Duodenal mucosa (tissue), 2 donors: ENCODE data around the gene BNC2.

Experiments used
- H3K27ac ChIP-seq: one replicate; pipeline ENCODE4 v1.7.0; 2013; ENCODE audit warnings: low read depth, low read length
- H3K27me3 ChIP-seq, 2 donors: one replicate each; pipeline ENCODE4 v1.7.0; 2013; ENCODE audit warnings: low read length in 2 of 2, control low read depth in 1 of 2; ENCODE audit not compliant: insufficient read depth in 2 of 2, control insufficient read depth in 1 of 2
- H3K36me3 ChIP-seq, 2 donors: one replicate each; pipeline ENCODE4 v1.7.0; 2013; ENCODE audit warnings: low read length in 2 of 2, control low read depth in 1 of 2; ENCODE audit not compliant: insufficient read depth in 2 of 2, control insufficient read depth in 1 of 2
- H3K4me1 ChIP-seq, 2 donors: one replicate each; pipeline ENCODE4 v1.7.0; 2013; ENCODE audit warnings: low read length in 2 of 2, control low read depth in 1 of 2; ENCODE audit not compliant: insufficient read depth in 2 of 2, control insufficient read depth in 1 of 2
- H3K4me3 ChIP-seq, 2 donors: one replicate each; pipeline ENCODE4 v1.7.0; 2013; ENCODE audit warnings: low read length in 2 of 2, low read depth in 1 of 2
- H3K9ac ChIP-seq, 2 donors: one replicate each; pipeline ENCODE4 v1.7.0; 2013; ENCODE audit warnings: low read length in 2 of 2, low read depth in 1 of 2
- H3K9me3 ChIP-seq, 2 donors: one replicate each; pipeline ENCODE4 v1.7.0; 2013; ENCODE audit warnings: low read length in 2 of 2, control low read depth in 1 of 2; ENCODE audit not compliant: control insufficient read depth in 1 of 2

Gene BNC2

DNA sequence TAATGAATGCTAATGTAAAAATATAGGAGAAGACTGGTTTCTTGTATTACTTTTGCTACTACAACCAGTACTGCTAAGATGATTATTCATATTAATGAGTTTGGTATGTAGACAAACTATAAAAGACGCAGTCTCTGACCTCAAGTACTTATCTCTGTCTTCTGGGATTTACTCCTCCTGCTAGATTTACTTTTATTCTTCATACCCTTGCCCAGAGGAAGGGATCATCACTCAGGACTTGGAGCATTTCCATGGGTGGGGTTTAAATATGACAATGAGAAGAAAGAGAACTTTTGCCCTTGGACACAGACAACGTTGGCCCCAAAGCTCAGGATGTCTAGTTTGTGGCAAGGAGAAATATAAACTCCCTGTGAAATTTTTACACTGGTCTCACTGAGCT is 126.1 kb downstream of the BNC2 start:
- Histone ChIP-seq H3K4me3 (no peak overlapping the region), H3K4me1 (no peaks in the 10 kb centered on the region), H3K27me3 (no peaks in the 10 kb centered on the region), H3K36me3 (no peaks in the 10 kb centered on the region), H3K9ac (no peak overlapping the region), H3K27ac (no peak overlapping the region), H3K9me3 (no peaks in the 10 kb centered on the region)

GRCh38 chr9:16743375-16743774 is 127.1 kb downstream of the BNC2 start:
- Histone ChIP-seq H3K27me3 (no peaks in the 10 kb centered on the region), H3K9ac (no peak overlapping the region), H3K4me1 (no peaks in the 10 kb centered on the region), H3K4me3 (no peak overlapping the region), H3K9me3 (no peaks in the 10 kb centered on the region), H3K36me3 (no peaks in the 10 kb centered on the region), H3K27ac (no peak overlapping the region)

- H3K4me3 ChIP-seq = no peak overlapping the region
- no peak overlapping the region for H3K27ac ChIP-seq
- H3K9ac ChIP-seq = no peak overlapping the region
- no peaks in the 10 kb centered on the region for H3K4me1 ChIP-seq
- no peaks in the 10 kb centered on the region for H3K36me3 ChIP-seq
- H3K9me3 ChIP-seq = no peaks in the 10 kb centered on the region
- peaks cover 0 to 5% of the 10 kb centered on the region in 2 donors for H3K27me3 ChIP-seq
These were observed 135.5 kb downstream of the BNC2 start for GRCh38 chr9:16735001-16735400.

DNA sequence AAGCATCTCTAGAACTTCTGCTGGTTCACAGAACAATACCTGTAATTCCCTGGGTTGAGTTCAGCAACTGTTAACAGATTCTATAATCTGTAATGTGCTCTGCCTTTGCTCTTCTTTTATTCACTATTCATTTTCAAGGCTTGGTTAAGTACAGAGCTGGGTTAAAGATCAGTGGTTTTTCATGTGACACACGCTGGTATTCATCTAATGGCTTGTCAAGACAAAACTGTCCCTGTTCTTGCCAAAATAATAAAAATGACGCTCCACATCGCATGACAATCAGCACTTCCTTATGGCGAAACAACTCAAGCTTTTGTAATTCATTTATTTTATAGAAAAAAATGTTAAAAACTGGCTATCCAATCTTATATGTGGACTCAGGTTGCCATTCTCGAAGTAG is 137.9 kb downstream of the BNC2 start:
- Histone ChIP-seq H3K36me3 (no peaks in the 10 kb centered on the region), H3K9ac (no peak overlapping the region), H3K4me1 (no peaks in the 10 kb centered on the region), H3K9me3 (no peaks in the 10 kb centered on the region), H3K4me3 (no peak overlapping the region), H3K27ac (no peak overlapping the region), H3K27me3 (peaks cover 7 to 15% of the 10 kb centered on the region in 2 donors)

- H3K4me1 ChIP-seq = no peaks in the 10 kb centered on the region
These were observed 140.3 kb downstream of the BNC2 start for GRCh38 chr9:16730162-16730561.

GRCh38 chr9:16729651-16730050 is 140.8 kb downstream of the BNC2 start:
- no peak overlapping the region for H3K4me3 ChIP-seq
- H3K4me1 ChIP-seq = no peaks in the 10 kb centered on the region
- peaks cover 15 to 25% of the 10 kb centered on the region in 2 donors for H3K27me3 ChIP-seq
- no peaks in the 10 kb centered on the region for H3K9me3 ChIP-seq
- H3K27ac ChIP-seq = no peak overlapping the region
- no peak overlapping the region for H3K9ac ChIP-seq
- H3K36me3 ChIP-seq = no peaks in the 10 kb centered on the region

More at GRCh38 chr9:16730162-16730561, 140.3 kb downstream of the BNC2 start:
- Histone ChIP-seq H3K27me3 (peaks cover 15 to 25% of the 10 kb centered on the region in 2 donors), H3K9ac (no peak overlapping the region), H3K27ac (no peak overlapping the region), H3K4me3 (no peak overlapping the region), H3K9me3 (no peaks in the 10 kb centered on the region), H3K36me3 (no peaks in the 10 kb centered on the region)

DNA sequence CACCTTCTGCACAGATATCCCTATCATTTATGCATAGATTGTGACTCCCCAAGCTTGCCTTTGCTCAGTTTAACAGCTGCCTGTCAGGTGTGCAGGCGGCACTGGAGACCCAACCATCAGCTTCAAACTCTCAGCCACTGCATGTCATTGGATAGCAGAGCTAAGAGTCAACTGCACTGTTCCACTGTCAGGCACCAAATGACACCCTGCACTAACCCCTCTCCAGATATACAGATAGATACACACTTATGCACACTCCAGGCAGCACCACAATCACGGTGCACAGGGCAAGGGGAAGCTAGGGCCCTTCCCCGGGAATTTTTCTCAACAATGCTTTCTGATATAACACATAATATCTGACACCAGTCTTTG is 142.3 kb downstream of the BNC2 start:
- no peaks in the 10 kb centered on the region for H3K9me3 ChIP-seq
- no peaks in the 10 kb centered on the region for H3K36me3 ChIP-seq
- H3K27me3 ChIP-seq = peaks cover 15 to 25% of the 10 kb centered on the region in 2 donors
- H3K4me1 ChIP-seq = no peaks in the 10 kb centered on the region
- no peak overlapping the region for H3K9ac ChIP-seq
- H3K27ac ChIP-seq = no peak overlapping the region
- no peak overlapping the region for H3K4me3 ChIP-seq

- no peaks in the 10 kb centered on the region for H3K36me3 ChIP-seq
- no peak overlapping the region for H3K27ac ChIP-seq
- H3K4me3 ChIP-seq = peak overlapping the region; percentile 50 to 59
- peaks cover 15 to 25% of the 10 kb centered on the region in 2 donors for H3K27me3 ChIP-seq
- no peak overlapping the region for H3K9ac ChIP-seq
- H3K9me3 ChIP-seq = no peaks in the 10 kb centered on the region
- no peaks in the 10 kb centered on the region for H3K4me1 ChIP-seq
These were observed 142.9 kb downstream of the BNC2 start for GRCh38 chr9:16727452-16728136.

- no peaks in the 10 kb centered on the region for H3K9me3 ChIP-seq
- H3K4me3 ChIP-seq = peak overlapping the region; percentile 50 to 59
- H3K9ac ChIP-seq = no peak overlapping the region
- H3K4me1 ChIP-seq = no peaks in the 10 kb centered on the region
- H3K36me3 ChIP-seq = no peaks in the 10 kb centered on the region
- H3K27ac ChIP-seq = no peak overlapping the region
- peaks cover 15 to 25% of the 10 kb centered on the region in 2 donors for H3K27me3 ChIP-seq
These were observed 143.6 kb downstream of the BNC2 start for GRCh38 chr9:16726718-16727451.

DNA sequence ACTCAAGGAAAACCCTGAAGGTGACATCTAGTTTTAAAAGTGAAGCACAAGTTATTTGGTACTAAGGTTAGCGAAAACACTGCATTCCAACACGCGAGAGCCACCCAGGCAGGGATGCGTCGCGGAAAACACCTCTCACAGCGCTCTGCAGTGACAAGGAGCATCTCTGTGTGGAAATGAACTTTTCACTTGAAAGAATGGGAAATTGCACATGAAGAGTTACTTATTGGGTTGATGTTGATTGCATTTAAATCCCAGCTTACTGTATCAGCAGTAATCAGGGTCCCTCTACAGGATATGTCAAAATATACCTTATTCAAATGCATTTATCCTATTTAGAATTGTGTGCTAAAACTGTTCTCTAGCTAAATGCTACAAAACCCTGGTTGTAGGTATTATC is 144.4 kb downstream of the BNC2 start:
- Histone ChIP-seq H3K27ac (no peak overlapping the region), H3K27me3 (peaks cover 15 to 25% of the 10 kb centered on the region in 2 donors), H3K4me3 (no peak overlapping the region), H3K4me1 (no peaks in the 10 kb centered on the region), H3K9ac (no peak overlapping the region), H3K36me3 (no peaks in the 10 kb centered on the region), H3K9me3 (no peaks in the 10 kb centered on the region)
